Osteoblast (primary cell): ENCODE data around the gene ADGRG6. TPM values are rescaled to one million over a fixed set of nuclear protein-coding genes. Genes with fewer than 3 reads are reported as not detected.
"Not testable (repeated sequence)": the region's sequence is repeated elsewhere in the genome, so short reads cannot be mapped to it uniquely, and the experiment has no call there.

Experiments used
- DNase-seq: peaks from one replicate; pipeline ENCODE4 v3.0.0; 2011; ENCODE audit warnings: low spot score, mixed read lengths; ENCODE audit not compliant: insufficient read length; ENCODE audit errors: missing footprints
- H2AFZ ChIP-seq: 2 replicates; pipeline ENCODE4 v1.6.0; 2011; ENCODE audit warnings: mild to moderate bottlenecking, low read length
- H3K27ac ChIP-seq: 2 replicates; pipeline ENCODE4 v1.5.1; 2011; ENCODE audit warnings: mild to moderate bottlenecking, low read depth, low read length, moderate library complexity
- H3K27me3 ChIP-seq: 2 replicates; pipeline ENCODE4 v1.6.0; 2012; ENCODE audit warnings: mild to moderate bottlenecking, control low read depth, inconsistent platforms, low read length, moderate library complexity; ENCODE audit not compliant: insufficient read depth
- H3K36me3 ChIP-seq: 2 replicates; pipeline ENCODE4 v1.5.1; 2011; ENCODE audit warnings: mild to moderate bottlenecking, low read length, control low read depth, moderate library complexity; ENCODE audit not compliant: insufficient read depth
- H3K4me1 ChIP-seq: 2 replicates; pipeline ENCODE4 v1.5.1; 2011; ENCODE audit warnings: mild to moderate bottlenecking, low read length, control low read depth, moderate library complexity; ENCODE audit not compliant: insufficient read depth
- H3K4me2 ChIP-seq: 2 replicates; pipeline ENCODE4 v1.6.0; 2011; ENCODE audit warnings: mild to moderate bottlenecking, low read length; ENCODE audit not compliant: insufficient read depth
- H3K4me3 ChIP-seq: fragments of 200-600 bp; sonication (generic); 3 replicates; pipeline ENCODE4 v1.5.1; 2012; ENCODE audit warnings: mild to moderate bottlenecking, low read length, inconsistent platforms; ENCODE audit not compliant: insufficient read depth
- H3K79me2 ChIP-seq: 2 replicates; pipeline ENCODE4 v1.6.0; 2012; ENCODE audit warnings: mild to moderate bottlenecking, low read length, control low read depth, inconsistent platforms; ENCODE audit not compliant: insufficient read depth
- H3K9me3 ChIP-seq: 2 replicates; pipeline ENCODE4 v1.5.1; 2011; ENCODE audit warnings: low read depth, low read length, control low read depth
- H4K20me1 ChIP-seq: 2 replicates; pipeline ENCODE4 v1.6.0; 2012; ENCODE audit warnings: mild to moderate bottlenecking, low read length, control low read depth; ENCODE audit not compliant: insufficient read depth
- CTCF ChIP-seq: IDR thresholded peaks from 2 replicates; pipeline ENCODE4 v1.5.1; 2011; ENCODE audit warnings: mild to moderate bottlenecking, low read depth, low read length, moderate library complexity; ENCODE audit errors: extremely low read depth
- total RNA-seq: library from RNA; depleted of rRNA; stranded (reverse); fragments of >200 nt; gene quantifications from 2 replicates; pipeline ENCODE4 v1.2.3, GENCODE V29; 2012

ADGRG6 gene
- total RNA-seq, 1 donor = 0.36 TPM

GRCh38 chr6:142342986-142343385 is 41.2 kb downstream of the ADGRG6 start:
- no peaks in the 10 kb centered on the region for H3K27me3 ChIP-seq
- H3K4me1 ChIP-seq = no peaks in the 10 kb centered on the region
- no peak overlapping the region for H3K4me3 ChIP-seq
- H3K36me3 ChIP-seq = no peaks in the 10 kb centered on the region
- no peak for DNase-seq
- no peaks in the 10 kb centered on the region for H3K79me2 ChIP-seq
- no peak for TF ChIP-seq CTCF
- H2AFZ ChIP-seq = no peak overlapping the region
- H3K9me3 ChIP-seq = no peaks in the 10 kb centered on the region
- H4K20me1 ChIP-seq = no peaks in the 10 kb centered on the region
- no peak overlapping the region for H3K4me2 ChIP-seq
- H3K27ac ChIP-seq = no peak overlapping the region

- Histone ChIP-seq H2AFZ (no peak overlapping the region), H3K4me1 (no peaks in the 10 kb centered on the region), H3K4me2 (no peak overlapping the region), H3K4me3 (no peak overlapping the region), H4K20me1 (no peaks in the 10 kb centered on the region), H3K9me3 (no peaks in the 10 kb centered on the region), H3K79me2 (no peaks in the 10 kb centered on the region), H3K27ac (no peak overlapping the region), H3K36me3 (no peaks in the 10 kb centered on the region), H3K27me3 (no peaks in the 10 kb centered on the region)
- no peak for DNase-seq
- TF ChIP-seq CTCF = no peak
These were observed 42.1 kb downstream of the ADGRG6 start for GRCh38 chr6:142343938-142344337.

GRCh38 chr6:142345261-142345660 is 43.5 kb downstream of the ADGRG6 start:
- Histone ChIP-seq H3K4me3 (no peak overlapping the region), H2AFZ (no peak overlapping the region), H3K4me1 (no peaks in the 10 kb centered on the region), H3K27ac (no peak overlapping the region), H3K79me2 (no peaks in the 10 kb centered on the region), H3K4me2 (no peak overlapping the region), H3K9me3 (no peaks in the 10 kb centered on the region), H4K20me1 (no peaks in the 10 kb centered on the region), H3K27me3 (no peaks in the 10 kb centered on the region), H3K36me3 (no peaks in the 10 kb centered on the region)
- no peak for DNase-seq
- TF ChIP-seq CTCF = no peak

GRCh38 chr6:142346166-142346565 is 44.4 kb downstream of the ADGRG6 start:
- not testable (repeated sequence) for H3K4me1 ChIP-seq, H2AFZ ChIP-seq, H4K20me1 ChIP-seq, H3K36me3 ChIP-seq, H3K9me3 ChIP-seq, H3K27ac ChIP-seq, H3K4me3 ChIP-seq, DNase-seq, H3K79me2 ChIP-seq, H3K4me2 ChIP-seq, H3K27me3 ChIP-seq
